K562 (cell line): ENCODE results near the gene FARSA. TPM values are rescaled to one million over a fixed set of nuclear protein-coding genes. Genes with fewer than 3 reads are reported as not detected.
A peak's percentile ranks its signal among the peaks of the same experiment; 100 is the strongest.

Source experiments
- BCOR ChIP-seq: fragments of 450-650 bp; IDR thresholded peaks from 2 replicates; pipeline ENCODE4 v1.6.1; 2016
- BRD4 ChIP-seq: fragments of 200-600 bp; sonication (generic); IDR thresholded peaks from 2 replicates; pipeline ENCODE4 v1.6.1; 2017; ENCODE audit warnings: inconsistent platforms
- BRF1 ChIP-seq: IDR thresholded peaks from 3 replicates; pipeline ENCODE4 v1.6.1; 2011; ENCODE audit warnings: borderline replicate concordance, mild to moderate bottlenecking; ENCODE audit not compliant: insufficient read length; ENCODE audit errors: extremely low read depth
- CBFB ChIP-seq: sonication (generic); formaldehyde crosslinking; IDR thresholded peaks from 2 replicates; pipeline ENCODE4 v1.4.0; 2020; ENCODE audit warnings: mild to moderate bottlenecking, missing genetic modification reagents
- CBX2 ChIP-seq: fragments of 200-600 bp; sonication (generic); IDR thresholded peaks from one replicate; pipeline ENCODE4 v1.6.1; 2012; ENCODE audit warnings: mild to moderate bottlenecking, low read length, inconsistent platforms; ENCODE audit not compliant: insufficient read depth, poor library complexity, severe bottlenecking
- DEAF1 ChIP-seq: fragments of 450-650 bp; formaldehyde crosslinking; IDR thresholded peaks from 2 replicates; pipeline ENCODE4 v1.4.0; 2020; ENCODE audit warnings: mild to moderate bottlenecking, moderate library complexity
- FOSL1 ChIP-seq: fragments of 200-800 bp; sonication (Bioruptor generic); conservative IDR thresholded peaks from 2 replicates; pipeline ENCODE4 v1.6.1; 2016; ENCODE audit warnings: missing genetic modification characterization, missing compliant biosample characterization
- GTF2A2 ChIP-seq: IDR thresholded peaks from 2 replicates; pipeline ENCODE4 v1.6.1; 2016; ENCODE audit warnings: mild to moderate bottlenecking, missing genetic modification characterization, missing compliant biosample characterization
- HDAC8 ChIP-seq: fragments of 450-650 bp; IDR thresholded peaks from 2 replicates; pipeline ENCODE4 v1.6.1; 2016; ENCODE audit warnings: mild to moderate bottlenecking, missing genetic modification characterization, moderate library complexity, missing compliant biosample characterization
- KDM1A ChIP-seq, 2 experiments: fragments of 450-650 bp; IDR thresholded peaks; 2 replicates each; pipeline ENCODE4 v1.6.1; 2016; ENCODE audit warnings: mild to moderate bottlenecking in 2 of 2
- KDM2B ChIP-seq: fragments of 250-450 bp; sonication (Bioruptor Pico); IDR thresholded peaks from 2 replicates; pipeline ENCODE4 v1.8.0; 2021; ENCODE audit warnings: mild to moderate bottlenecking, moderate library complexity
- KLF10 ChIP-seq: fragments of 250-450 bp; sonication (Bioruptor Pico); IDR thresholded peaks from 2 replicates; pipeline ENCODE4 v1.6.1; 2021; ENCODE audit warnings: matching md5 sums
- MECOM ChIP-seq: fragments of 250-450 bp; sonication (Bioruptor Pico); IDR thresholded peaks from 2 replicates; pipeline ENCODE4 v1.8.0; 2022; ENCODE audit warnings: inconsistent platforms
- MTA3 ChIP-seq: fragments of 450-650 bp; formaldehyde crosslinking; IDR thresholded peaks from 2 replicates; pipeline ENCODE4 v1.6.1; 2017; ENCODE audit warnings: mild to moderate bottlenecking, borderline replicate concordance
- NUFIP1 ChIP-seq: fragments of 450-650 bp; IDR thresholded peaks from 2 replicates; pipeline ENCODE4 v1.6.1; 2018; ENCODE audit not compliant: partially characterized antibody
- PYGO2 ChIP-seq: fragments of 450-650 bp; IDR thresholded peaks from 2 replicates; pipeline ENCODE4 v1.6.1; 2016; ENCODE audit warnings: mild to moderate bottlenecking, missing genetic modification characterization, moderate library complexity, missing compliant biosample characterization
- SMARCA5 ChIP-seq: fragments of 450-650 bp; IDR thresholded peaks from 2 replicates; pipeline ENCODE4 v1.6.1; 2016
- TGIF2 ChIP-seq: sonication (generic); formaldehyde crosslinking; IDR thresholded peaks from 2 replicates; pipeline ENCODE4 v1.8.1; 2022; ENCODE audit warnings: mild to moderate bottlenecking, missing genetic modification reagents, moderate library complexity
- TRIM25 ChIP-seq: fragments of 450-650 bp; IDR thresholded peaks from 2 replicates; pipeline ENCODE4 v1.7.0; 2016; ENCODE audit warnings: borderline replicate concordance
- XRCC5 ChIP-seq: fragments of 200-400 bp; formaldehyde crosslinking; IDR thresholded peaks from 2 replicates; pipeline ENCODE4 v1.6.1; 2017; ENCODE audit warnings: low read depth, mild to moderate bottlenecking, low read length
- ZNF311 ChIP-seq: fragments of 250-450 bp; sonication (Bioruptor Pico); IDR thresholded peaks from 2 replicates; pipeline ENCODE4 v1.4.0; 2020; ENCODE audit warnings: mild to moderate bottlenecking, moderate library complexity
- ZNF76 ChIP-seq: fragments of 250-450 bp; sonication (Bioruptor Pico); IDR thresholded peaks from 2 replicates; pipeline ENCODE4 v1.4.0; 2020; ENCODE audit warnings: mild to moderate bottlenecking, moderate library complexity, borderline replicate concordance
- polyA plus RNA-seq, 8 experiments: library from polyadenylated mRNA; depleted of rRNA in 4 of 8; stranded (reverse) in 5 of 8; unstranded in 3 of 8; fragments of >200 nt; fragmentation: Nextera tagmentation in 2 of 8; fragmentation: Illumina TruSeq in 1 of 8; extraction: Ambion mirVana in 2 of 8; extraction: Trizol in 1 of 8; gene quantifications; 2 replicates each; pipeline versions ENCODE4 v1.2.1 to v1.2.3, GENCODE V29; 2011 to 2014; ENCODE audit warnings: inconsistent platforms in 1 of 8, missing spikeins in 1 of 8
- total RNA-seq, 7 experiments: library from RNA; depleted of rRNA in 6 of 7; stranded (reverse); fragments of >200 nt in 6 of 7; fragmentation: Illumina TruSeq in 2 of 7; extraction: Trizol in 2 of 7; gene quantifications; 2 replicates each; pipeline versions ENCODE4 v1.2.1 to v1.2.3, GENCODE V29; 2011 to 2021; ENCODE audit warnings: low replicate concordance in 1 of 7
- TF ChIP-seq, protein P1 (sequence below): fragments of 250-450 bp; sonication (Bioruptor Pico); IDR thresholded peaks from 2 replicates; pipeline ENCODE4 v1.5.0; 2021; ENCODE audit warnings: mild to moderate bottlenecking, borderline replicate concordance

FARSA gene
- total and polyA plus RNA-seq, 9 of the 15 experiments (the other 6 are each of a cell fraction or from before 2014, with no cell fraction given), result 25.2 to 237 (median 89.6) TPM

DNA sequence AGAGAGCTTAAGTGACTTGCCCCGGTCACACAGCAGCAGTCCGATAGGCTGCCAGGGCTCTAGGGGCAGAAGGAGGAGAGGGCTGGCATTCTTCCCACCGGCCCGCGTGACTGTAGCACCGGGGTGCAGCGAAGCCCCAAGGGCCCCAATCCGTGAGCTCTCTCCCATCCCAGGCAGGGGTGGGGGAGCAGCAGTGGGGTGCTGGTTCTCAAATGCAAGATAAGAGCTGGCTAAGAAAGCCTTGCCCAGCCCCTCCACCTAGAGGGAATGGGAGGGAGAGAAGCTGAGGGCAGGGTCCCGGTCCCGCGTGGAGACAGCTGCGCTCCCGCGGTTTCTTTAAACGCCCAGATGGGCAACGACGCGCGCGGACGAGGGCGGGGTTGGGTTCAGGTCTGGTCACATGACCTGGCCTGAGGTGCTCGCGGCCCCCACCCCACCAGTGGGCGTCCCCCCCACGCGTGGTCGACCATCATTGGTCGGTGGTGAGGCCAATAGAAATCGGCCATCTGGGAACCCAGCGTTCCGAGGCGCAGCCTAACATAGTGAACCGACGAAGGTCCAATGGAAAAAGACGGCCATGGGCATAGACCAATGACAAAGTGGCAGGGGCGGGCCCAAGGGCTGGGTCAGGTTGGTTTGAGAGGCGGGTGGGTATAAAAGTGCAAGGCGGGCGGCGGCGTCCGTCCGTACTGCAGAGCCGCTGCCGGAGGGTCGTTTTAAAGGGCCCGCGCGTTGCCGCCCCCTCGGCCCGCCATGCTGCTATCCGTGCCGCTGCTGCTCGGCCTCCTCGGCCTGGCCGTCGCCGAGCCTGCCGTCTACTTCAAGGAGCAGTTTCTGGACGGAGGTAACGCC is 4.6 kb upstream of the FARSA start, which contains the start of gene CALR (continued):
- no peak for TF ChIP-seq DEAF1 (CRISPR knock-in tag)
- no peak for TF ChIP-seq CBFB (CRISPR knock-in tag)
- TF ChIP-seq KLF10, result no peak
- TF ChIP-seq BRD4, result no peak
- no peak for TF ChIP-seq FOSL1 (tag)
- TF ChIP-seq, protein P1, sequence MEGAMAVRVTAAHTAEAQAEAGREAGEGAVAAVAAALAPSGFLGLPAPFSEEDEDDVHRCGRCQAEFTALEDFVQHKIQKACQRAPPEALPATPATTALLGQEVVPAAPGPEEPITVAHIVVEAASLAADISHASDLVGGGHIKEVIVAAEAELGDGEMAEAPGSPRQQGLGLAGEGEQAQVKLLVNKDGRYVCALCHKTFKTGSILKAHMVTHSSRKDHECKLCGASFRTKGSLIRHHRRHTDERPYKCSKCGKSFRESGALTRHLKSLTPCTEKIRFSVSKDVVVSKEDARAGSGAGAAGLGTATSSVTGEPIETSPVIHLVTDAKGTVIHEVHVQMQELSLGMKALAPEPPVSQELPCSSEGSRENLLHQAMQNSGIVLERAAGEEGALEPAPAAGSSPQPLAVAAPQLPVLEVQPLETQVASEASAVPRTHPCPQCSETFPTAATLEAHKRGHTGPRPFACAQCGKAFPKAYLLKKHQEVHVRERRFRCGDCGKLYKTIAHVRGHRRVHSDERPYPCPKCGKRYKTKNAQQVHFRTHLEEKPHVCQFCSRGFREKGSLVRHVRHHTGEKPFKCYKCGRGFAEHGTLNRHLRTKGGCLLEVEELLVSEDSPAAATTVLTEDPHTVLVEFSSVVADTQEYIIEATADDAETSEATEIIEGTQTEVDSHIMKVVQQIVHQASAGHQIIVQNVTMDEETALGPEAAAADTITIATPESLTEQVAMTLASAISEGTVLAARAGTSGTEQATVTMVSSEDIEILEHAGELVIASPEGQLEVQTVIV (CRISPR knock-in tag), result no peak
- 0 out of 2 replicates have a peak, but pooled peaks have one; percentile 20 for TF ChIP-seq HDAC8 (tag)
- TF ChIP-seq BCOR, result peak; percentile 80
- TF ChIP-seq PYGO2, result no peak
- TF ChIP-seq SMARCA5, result peak; percentile 92
- no peak for TF ChIP-seq BRF1
- no peak for TF ChIP-seq CBX2
- no peak for TF ChIP-seq TRIM25
- TF ChIP-seq NUFIP1, result no peak
- TF ChIP-seq KDM2B (CRISPR knock-in tag), result no peak
- no peak for TF ChIP-seq ZNF76
- peak; percentile 100 for TF ChIP-seq MTA3
- TF ChIP-seq XRCC5, result no peak
- TF ChIP-seq ZNF311, result peak; percentile 70; the same call in 1 of the 2 replicates
- TF ChIP-seq MECOM, result 0 out of 2 replicates have a peak, but pooled peaks have one; percentile 18
- TF ChIP-seq KDM1A (IDR thresholded peaks at IDR 0.05), result peak in 1 of 2 experiments; percentile 57; a peak in 1 of 4 replicates
- TF ChIP-seq GTF2A2 (tag), result peak; percentile 99
- TF ChIP-seq TGIF2 (CRISPR knock-in tag), result no peak; the same call in 1 of the 2 replicates
